Upper lobe of left lung (tissue), 4 donors: ENCODE results near the gene GAPDH.

Source experiments
- EP300 ChIP-seq, 4 donors: sonication (generic); formaldehyde crosslinking; IDR thresholded peaks; one replicate each; pipeline ENCODE4 v1.5.1; 2017; ENCODE audit warnings: antibody characterized with exemption in 4 of 4, control low read depth in 2 of 4
- POLR2A ChIP-seq, 4 donors: fragments of 450-650 bp; IDR thresholded peaks; one replicate each; pipeline ENCODE4 v1.5.1; 2016 to 2017; ENCODE audit warnings: antibody characterized with exemption in 4 of 4, mild to moderate bottlenecking in 2 of 4
- POLR2AphosphoS5 ChIP-seq, 2 donors: sonication (generic); formaldehyde crosslinking; IDR thresholded peaks; one replicate each; pipeline ENCODE4 v1.5.1; 2017; ENCODE audit warnings: antibody characterized with exemption in 2 of 2
- TF ChIP-seq, protein P1 (sequence below), 6 experiments: fragments of 450-650 bp in 4 of 6; fragments of 200-600 bp in 2 of 6; sonication (generic) in 2 of 6; IDR thresholded peaks; one replicate each; pipeline ENCODE4 v1.5.1; 2016 to 2019; ENCODE audit warnings: antibody characterized with exemption in 6 of 6

DNA sequence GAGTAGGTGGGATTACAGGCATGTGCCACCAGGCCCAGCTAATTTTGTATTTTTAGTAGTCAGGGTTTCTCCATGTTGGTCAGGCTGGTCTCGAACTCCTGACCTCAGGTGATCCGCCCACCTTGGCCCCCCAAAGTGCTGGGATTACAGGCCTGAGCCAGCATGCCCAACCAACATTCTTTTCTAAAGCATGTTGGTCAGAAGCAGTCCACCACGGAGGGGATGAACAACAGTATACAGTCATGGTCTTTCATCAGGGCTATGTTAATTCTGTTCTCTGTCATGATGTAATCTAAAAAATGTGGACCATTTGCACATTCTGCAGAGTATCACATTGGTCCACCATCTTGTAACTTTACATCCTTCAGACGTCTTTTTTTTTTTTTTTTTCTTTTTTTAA, 44.9 kb upstream of the GAPDH start:
- TF ChIP-seq, protein P1, sequence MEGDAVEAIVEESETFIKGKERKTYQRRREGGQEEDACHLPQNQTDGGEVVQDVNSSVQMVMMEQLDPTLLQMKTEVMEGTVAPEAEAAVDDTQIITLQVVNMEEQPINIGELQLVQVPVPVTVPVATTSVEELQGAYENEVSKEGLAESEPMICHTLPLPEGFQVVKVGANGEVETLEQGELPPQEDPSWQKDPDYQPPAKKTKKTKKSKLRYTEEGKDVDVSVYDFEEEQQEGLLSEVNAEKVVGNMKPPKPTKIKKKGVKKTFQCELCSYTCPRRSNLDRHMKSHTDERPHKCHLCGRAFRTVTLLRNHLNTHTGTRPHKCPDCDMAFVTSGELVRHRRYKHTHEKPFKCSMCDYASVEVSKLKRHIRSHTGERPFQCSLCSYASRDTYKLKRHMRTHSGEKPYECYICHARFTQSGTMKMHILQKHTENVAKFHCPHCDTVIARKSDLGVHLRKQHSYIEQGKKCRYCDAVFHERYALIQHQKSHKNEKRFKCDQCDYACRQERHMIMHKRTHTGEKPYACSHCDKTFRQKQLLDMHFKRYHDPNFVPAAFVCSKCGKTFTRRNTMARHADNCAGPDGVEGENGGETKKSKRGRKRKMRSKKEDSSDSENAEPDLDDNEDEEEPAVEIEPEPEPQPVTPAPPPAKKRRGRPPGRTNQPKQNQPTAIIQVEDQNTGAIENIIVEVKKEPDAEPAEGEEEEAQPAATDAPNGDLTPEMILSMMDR (IDR thresholded peaks at IDR 0.05): no peak
- TF ChIP-seq POLR2A (IDR thresholded peaks at IDR 0.05): no peak
- TF ChIP-seq POLR2AphosphoS5 (IDR thresholded peaks at IDR 0.05): no peak
- no peak for TF ChIP-seq EP300 (IDR thresholded peaks at IDR 0.05)
